ENCODE data around the gene KDM4D. TPM values are rescaled to one million over a fixed set of nuclear protein-coding genes. Genes with fewer than 3 reads are reported as not detected.
A peak's percentile ranks its signal among the peaks of the same experiment; 100 is the strongest.
"Not testable (repeated sequence)": the region's sequence is repeated elsewhere in the genome, so short reads cannot be mapped to it uniquely, and the experiment has no call there.

KDM4D gene
- polyA plus RNA-seq (ENCODE audit: insufficient read depth in 1 of 5, insufficient read length in 5 of 5, low replicate concordance in 1 of 5), result 1 to 10 TPM; 1.8 to 2.2 (median 2.0) TPM
- long read RNA-seq, donor 1, transcript KDM4D-203 (1 exons, 2,191 nt), result major isoform, 6 of 7 reads
- long read RNA-seq, donor 1, partial matches to known transcripts, result 0 of 7 reads
- long read RNA-seq, donor 1, other reads (novel, unspliced or antisense), result 0 of 7 reads
- long read RNA-seq, donor 2, partial matches to known transcripts, result 0 of 3 reads
- long read RNA-seq, donor 2, other reads (novel, unspliced or antisense), result 0 of 3 reads
- long read RNA-seq, donor 3, partial matches to known transcripts, result 0 of 3 reads
- long read RNA-seq, donor 3, other reads (novel, unspliced or antisense), result 0 of 3 reads
- long read RNA-seq, donor 4, partial matches to known transcripts, result 0 of 2 reads
- long read RNA-seq, donor 4, other reads (novel, unspliced or antisense), result 0 of 2 reads
- long read RNA-seq, donor 5, partial matches to known transcripts, result 0 of 3 reads
- long read RNA-seq, donor 5, other reads (novel, unspliced or antisense), result 0 of 3 reads
- long read RNA-seq, donor 6, partial matches to known transcripts, result 0 of 2 reads
- long read RNA-seq, donor 6, other reads (novel, unspliced or antisense), result 0 of 2 reads
- long read RNA-seq, donor 7, result 0 reads
- long read RNA-seq, donor 8, partial matches to known transcripts, result 0 of 1 reads
- long read RNA-seq, donor 8, other reads (novel, unspliced or antisense), result 0 of 1 reads

DNA sequence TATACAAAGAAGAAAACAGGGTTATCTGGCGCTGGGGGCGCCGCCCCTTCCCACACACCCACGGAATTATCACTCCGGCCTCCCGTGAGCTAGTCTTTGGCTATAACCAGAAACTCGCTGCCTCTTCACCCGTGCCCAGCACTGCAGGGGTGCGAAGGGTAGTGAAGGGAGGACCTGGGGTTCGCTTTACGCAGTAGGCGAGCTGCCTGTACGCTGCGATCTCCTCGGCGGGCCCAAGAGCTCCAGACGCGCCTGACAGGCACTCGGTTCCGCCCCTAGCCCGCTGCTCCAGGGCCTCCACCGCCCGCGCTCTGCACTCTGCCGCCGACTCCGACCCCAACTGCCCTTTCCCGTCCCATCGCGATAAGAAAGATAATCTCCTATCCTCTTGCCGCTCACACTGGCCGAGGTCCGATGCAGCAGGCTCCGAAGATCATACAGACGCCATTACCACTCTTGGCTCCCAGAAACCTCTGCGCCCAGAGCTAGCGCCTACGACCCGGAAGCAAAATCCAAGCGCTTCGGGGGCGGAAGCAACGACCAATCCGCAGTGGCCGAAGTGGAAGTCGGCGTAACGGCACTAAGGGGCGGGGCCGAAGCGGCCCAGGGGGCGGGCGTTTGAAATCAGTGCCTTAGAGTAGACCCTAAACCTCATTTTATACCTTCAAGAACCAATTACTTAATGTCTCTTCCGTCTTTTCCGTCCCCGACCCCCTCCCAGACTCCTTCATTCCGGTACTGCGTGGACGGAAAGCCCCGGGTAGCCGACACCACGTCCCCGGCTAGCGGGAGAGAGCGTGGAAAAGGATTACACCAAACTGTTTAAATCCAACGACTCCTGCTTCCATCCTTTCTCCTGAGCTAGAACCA, at the start of gene KDM4D, which contains the start of gene CWC15:
Gene KDM4D, plus strand, starts transcription at position 611 of the 870 bp plus-strand sequence. CDS start 23,664 bp downstream, outside the sequence.
Gene CWC15, minus strand, starts transcription at position 458 of the 870 bp plus-strand sequence. CDS start 1,371 bp downstream, outside the sequence.
- peak; percentile 93 to 95 for DNase-seq

DNA sequence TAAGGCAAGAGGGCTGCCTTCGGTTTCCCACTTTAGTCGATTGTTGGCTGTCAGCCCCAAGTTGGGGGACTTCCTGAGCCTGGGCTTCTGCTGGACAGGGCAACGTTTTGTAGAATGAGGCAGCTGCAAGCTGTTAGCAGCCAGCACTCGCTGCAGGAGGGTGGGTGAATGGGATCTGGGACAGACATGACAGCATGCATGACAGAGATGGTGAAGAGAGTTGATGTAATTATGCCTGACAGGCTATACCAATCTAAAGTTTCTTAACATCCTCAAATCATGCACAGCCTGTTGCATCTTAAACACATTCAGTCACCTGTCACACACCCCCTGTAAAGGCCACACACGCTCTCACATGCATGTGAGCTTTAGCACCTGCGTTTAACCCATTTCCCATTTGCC, 49.3 kb upstream of the KDM4D start:
- peak; percentile 79 to 82 for DNase-seq

DNA sequence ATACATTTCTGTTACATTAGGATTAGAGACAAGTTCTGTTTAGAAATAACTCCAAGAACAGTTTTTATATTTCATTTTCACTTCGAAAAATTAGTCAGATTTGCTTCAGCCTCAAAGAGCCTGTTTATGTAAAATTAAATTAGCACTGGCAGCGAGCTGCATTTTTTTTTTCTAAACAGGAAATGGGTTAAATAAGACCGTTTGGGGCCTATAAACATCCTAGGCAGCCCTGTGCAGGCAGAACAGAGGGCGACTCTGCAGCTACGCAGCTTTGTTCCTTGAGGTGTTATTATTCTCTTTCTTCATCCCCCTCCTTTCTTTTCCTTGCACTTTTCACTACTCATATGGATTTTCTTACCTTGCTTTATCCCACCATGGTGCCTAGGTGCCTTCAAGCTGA, 48.9 kb upstream of the KDM4D start:
- no peak for DNase-seq

DNA sequence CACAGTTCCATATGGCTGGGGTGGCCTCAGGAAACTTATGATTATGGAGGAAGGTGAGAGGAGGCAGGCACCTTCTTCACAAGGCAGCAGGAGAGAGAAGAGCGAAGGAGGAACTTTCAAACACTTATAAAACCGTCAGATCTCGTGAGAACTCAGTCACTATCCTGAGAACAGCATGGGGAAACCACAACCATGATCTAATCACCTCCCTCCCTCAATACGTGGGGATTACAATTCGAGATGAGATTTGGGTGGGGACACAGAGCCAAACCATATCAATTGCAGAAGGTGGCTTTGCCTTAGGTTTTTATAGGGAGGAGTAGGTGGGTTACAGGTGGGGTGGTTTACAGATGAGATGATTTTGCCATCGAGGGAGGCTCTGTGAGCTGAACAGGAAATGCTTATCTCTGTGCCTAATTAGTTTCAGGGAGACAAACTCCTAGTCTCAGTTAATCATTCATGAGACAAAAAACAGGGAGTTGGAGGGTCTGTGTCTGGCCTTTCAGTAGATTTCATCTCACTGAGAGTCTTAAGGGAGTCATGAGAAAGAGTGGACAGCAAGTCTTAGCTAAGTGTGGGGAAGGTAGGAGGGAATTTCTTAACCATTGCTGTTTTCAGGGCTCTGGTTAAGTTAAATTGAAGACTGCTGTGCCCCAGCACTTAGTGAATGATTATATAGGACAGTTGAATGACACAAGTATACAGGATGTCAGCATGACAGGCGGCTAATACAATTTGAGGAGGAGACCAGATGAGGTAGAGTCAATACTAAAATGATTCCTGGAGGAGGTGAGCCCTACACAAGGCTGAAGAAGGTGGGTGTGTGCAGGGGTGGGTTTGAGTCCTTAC, 47.9 kb upstream of the KDM4D start:
- DNase-seq, result no peak

DNA sequence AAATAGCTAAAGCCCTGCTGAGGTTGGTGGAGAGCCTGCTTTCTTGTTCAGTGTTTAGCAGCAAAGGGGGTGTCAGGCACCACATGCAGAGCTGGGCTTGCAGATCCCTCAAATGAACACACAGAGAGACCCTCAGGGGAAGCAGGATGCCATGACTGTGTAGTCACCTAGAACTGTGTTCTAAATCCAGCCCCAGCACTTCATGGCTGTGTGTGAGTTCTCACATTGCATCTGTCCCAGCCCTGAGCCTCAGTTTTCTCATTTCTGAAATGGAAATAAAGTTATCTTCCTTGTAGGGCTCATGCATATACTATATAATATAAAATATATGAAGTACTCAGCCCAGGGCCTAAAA, 47.3 kb upstream of the KDM4D start:
- no peak for DNase-seq

DNA sequence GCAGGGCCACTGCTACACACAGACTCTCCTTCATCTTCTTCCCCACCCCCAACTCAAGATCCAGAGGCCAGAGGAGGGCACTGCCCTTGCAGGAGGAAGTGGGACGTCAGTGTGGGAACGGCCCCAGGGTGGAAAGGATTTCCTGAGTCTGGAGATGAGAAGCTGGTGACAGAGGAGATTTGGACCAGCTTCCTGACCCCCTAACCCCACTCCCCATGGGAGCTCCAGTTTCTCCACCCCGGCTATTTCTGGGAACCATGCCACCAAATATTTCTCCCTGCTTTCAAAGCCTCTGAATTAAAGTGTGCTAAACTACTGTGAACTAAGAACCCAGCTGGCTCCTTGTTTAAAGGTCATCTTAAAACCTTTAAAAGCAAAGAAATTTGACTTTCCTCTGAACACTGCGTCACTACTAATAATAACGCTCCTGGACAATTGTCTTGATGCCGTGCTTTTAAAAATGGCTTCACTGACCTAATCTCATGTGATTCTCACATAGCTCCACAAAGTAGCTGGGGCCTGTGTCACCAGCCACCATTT, 46.7 kb upstream of the KDM4D start:
- DNase-seq, result peak; percentile 93 to 95

DNA sequence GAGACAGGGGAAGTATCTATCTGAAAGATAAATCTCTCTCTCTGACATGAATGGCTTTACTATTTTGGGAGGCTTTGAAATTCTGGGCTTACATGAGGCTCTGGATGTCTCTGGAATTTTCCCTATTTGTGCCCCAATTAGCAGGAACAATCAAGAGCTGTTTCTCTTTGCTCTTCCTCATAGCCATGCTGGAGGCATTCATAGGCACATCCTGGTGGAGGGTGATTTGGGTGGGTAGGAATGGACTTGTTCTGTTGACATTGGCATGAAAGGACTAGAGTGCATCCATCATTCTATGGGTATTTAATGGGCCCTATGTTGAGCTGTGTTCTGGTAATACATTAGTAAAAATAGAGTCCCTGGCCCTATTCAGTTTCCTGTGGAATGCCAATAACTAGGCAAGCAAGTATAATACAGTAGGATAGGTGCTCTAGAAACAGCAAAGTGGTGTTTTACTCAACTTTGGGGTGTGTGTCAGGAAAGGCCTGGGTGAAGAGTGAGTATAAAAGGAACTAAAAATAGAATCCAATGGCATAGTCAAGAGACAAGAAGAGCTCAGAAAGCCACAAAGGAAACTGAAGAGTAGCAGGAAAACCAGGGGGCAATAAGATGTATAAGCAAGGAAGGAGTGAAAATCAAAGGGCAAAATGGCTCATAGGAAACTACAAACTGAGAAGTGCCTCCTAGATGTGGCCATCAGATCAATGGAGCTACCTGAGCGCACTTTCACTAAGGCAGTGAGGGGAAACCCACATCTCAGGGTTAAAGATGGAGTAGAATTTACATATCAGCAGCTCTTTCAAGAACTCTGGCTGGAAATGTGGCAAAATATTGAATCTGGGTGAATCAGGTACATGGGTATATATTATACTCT, 45.2 kb upstream of the KDM4D start:
- no peak for DNase-seq

DNA sequence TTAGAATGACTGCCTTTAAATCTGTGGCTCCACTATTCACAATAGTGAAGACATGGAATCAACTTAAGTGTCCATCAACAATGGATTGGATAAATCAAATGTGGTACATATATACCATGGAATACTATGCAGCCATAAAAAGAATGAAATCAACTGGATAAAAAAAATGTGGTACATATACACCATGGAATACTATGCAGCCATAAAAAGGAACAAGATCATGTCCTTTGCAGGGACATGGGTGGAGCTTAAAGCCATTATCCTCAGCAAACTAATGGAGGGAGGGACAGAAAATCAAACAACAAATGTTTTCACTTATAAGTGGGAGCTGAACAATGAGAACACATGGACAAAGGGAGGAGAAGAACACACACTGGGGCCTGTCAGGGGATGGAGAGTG, 41.4 kb upstream of the KDM4D start:
- not testable (repeated sequence) for DNase-seq

DNA sequence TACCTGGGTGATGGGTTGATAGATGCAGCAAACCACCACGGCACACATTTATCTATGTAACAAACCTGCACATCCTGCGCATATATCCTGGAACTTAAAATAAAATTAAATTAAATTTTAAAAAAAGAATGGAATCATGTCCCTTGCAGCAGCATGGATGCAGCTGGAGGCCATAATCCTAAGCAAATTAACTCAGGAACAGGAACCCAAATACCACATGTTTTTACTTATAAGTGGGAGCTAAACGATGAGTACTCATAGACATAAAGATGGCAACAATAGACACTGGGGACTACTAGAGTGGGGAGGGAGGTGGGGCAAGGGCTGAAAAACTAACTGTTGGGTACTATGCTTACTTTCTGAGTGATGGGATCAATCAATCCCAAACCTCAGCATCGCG, 41.0 kb upstream of the KDM4D start:
- no peak for DNase-seq

DNA sequence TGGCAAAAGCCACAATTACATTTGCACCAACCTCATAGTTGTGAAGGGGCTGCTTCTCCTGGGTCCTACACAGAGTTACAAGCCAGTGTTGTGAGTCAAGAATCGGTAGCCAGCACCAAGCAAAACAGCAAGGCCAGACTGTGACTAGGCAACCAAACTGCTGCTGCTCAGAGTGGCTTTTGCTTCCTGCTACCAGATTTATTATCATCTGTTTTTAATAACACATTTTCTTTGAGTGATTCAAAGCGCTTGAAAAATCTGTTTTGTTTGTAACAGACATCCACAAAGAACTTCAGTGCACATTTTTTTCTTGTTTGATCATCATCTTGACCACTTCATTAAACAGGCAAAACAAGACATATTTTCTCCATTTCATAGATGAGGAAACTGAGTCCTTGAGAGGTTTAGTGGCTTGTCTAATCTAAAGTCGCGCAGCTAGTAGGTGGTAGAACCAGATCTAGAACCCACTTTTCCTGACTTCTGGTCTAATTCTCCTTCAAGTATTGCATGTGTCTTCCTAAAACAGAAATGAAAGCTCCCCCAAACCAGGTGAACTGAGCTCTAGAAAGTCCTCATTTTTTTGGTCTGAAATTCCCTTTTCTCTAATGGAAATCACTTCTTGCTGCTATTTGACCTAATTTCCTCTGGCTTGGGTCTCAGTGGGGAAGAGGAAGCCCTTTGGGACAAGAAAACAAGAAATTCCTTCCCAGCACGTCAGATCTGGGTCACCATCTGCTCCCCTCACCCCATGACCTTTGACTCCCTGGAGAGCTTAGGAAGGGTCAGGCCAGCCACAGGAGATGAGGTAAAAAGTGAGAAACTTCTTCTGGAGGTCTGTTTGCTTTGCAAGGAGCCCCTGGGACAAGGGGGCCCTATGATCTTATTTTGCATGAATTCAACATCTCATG, 40.0 kb upstream of the KDM4D start:
- DNase-seq, result no peak

DNA sequence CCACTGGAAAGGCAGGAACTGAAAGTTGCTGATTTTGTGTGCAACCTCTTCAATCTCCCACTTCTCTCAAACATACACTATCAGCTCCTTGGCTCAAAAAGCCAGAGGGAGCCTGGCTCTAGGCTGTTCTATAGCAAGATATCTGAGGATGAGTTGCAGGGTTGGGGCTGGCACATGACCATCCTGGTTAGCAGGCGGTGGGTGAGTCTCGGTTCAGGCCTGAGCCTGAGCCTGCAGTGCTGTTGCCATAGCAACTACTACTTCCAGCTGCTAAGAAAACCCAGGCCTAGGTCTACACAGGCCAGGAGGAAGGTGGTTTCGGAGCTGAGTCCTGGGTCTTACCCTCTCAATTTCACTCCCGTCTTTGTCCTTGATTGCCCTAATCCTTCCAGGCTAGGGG, 39.1 kb upstream of the KDM4D start:
- DNase-seq, result no peak

DNA sequence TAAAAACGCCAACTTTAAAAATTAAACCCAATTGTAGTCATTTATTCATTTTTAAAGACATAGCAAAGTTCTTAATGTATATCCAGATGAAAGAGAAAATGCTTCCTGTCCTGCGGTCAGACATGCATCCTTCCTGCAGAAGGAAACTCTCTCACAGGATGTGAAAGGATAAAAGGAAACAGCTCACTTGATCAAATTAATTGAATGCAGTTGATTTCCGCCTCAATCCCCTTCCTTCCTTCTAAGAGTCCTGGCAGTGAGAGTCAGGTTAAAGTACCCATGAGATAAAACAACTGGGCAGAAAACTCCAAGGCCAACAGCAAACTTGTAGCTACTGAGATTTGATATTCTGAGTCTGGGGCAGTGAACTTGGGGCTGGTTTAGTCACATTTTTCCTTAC, 38.7 kb upstream of the KDM4D start:
- no peak for DNase-seq

DNA sequence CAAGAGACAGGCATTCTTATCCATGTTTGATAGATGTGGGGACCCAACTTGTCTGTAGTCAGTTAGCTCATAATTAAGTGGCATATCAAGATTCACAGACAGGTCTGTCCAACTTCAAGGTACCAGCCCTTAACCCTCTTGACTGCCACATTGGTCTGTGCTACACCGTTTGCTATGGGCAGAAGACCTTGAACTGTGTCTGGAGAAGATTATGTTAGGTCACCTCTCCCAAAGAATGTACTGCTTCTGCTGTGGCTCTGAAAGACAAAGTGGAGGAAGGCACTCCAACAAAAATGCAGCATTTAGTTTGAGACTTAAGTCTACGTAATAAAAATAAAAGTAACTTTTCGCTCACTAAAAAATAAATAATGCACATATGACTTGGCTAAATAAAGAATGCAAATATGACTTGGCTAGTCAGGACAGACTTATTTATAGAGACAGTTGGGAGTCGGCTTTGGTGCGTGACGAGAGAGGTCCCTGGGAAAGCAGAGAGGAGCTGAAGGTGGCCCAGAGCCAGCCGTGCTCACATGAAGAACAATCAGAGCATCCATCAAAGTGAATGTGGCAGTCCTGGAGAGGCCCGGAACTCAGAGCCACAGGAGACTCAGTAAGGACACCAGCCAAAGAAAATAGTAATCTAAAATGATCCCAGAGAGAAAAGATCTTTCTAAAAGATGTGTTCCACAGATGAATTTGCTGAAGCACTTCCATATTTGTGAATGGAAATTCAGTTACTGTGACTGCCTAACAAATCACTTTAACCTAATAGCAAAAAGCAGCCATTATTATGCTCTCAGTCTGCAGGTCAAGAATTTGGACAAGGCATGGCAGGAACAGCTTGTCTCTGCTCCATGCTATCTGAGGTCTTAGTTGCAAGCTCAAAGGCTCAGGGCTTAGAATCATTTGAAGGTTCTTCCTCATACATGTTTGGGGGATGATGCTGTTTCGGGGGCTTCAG, 35.1 kb upstream of the KDM4D start:
- peak in 1 of 2 donors; percentile 41 for DNase-seq

DNA sequence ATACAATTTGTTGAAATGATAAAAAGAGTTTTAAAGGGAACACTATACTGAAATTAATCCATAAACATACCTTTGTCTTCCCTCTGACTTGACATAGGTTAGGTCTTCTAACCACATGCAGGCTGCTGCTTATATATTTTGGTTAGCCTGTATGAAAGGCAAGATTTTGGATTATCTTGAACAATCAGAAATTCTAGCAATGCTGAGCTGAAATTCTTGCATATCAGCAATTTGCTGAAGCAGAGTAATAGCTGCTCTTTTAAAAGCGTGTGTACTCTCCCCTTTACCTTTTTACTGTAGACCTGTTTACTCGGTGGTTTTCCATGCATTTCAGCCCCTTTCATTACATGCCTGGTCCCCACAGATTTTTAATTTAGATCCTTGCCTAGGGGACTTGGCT, 34.2 kb upstream of the KDM4D start:
- no peak for DNase-seq

DNA sequence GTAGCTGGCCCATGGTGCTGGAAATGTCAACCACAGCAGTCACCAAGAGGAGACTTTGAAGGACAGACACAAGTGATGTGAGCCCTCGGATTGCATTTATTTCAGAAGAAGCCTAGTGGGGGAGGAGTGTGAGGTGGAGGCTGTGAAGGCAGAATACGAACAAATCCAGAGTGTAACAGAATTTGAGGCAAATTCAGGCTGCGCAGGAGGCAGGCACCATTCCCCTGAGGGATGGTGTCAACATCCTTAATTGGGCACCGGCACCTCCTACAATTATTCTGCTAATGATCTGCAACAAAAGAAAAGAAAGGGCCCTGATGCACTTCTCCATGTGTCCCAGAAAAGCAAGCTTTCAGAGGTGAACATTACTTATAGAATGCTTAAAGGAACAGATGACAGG, 32.4 kb upstream of the KDM4D start:
- no peak for DNase-seq

DNA sequence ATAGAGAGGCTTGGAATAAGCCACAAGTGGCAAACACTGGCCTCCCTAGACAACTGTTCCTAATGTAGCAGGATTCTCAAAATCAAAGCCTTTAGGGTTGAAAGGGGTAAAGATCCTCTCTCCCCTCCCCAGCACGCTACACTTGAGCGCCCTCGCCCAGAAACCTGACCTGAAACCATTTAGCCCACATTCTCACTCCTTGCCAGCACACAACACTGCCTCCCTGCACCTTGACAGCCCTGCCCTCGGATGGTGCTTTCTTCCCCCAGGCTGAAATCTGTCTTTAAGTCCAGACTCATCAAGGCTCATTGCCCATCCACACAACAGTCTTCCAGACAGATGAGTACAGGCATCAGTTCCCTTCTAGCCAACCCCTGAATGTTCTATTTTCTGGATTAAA, 26.7 kb upstream of the KDM4D start:
- no peak for DNase-seq

DNA sequence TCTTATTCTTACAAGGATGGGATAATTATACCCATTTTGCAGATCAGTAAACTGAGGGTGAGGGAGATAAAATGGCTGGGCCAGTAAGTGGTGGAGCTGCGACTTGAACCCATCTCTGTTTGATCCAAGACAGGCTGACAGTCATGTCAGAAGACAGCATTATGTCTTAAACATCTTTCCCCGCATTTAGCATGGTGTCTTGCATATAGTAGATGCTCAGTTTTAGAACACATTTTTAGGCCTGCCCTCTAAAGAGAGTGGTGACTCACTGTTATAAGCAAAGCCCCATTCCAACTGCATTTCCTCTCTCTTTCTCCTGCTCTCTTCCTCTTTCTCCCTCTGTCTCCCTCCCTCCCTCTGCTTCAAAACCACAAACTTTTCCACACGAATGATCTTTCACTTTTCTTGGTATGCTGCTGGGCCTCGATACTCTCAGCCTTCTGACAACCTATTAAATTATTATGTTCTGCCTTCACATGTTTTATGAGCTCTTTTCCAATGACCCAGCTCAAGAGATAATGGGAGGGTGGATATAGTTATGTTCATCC, 25.4 kb upstream of the KDM4D start:
- no peak for DNase-seq
